Stimulated activated CD4-positive, alpha-beta T cell treated with anti-CD3 and anti-CD28 coated beads, Interleukin-15, amount 100 ng/mL, for 24 hours (primary cell): Measurements from ENCODE around the gene TP73.
A peak's percentile ranks its signal among the peaks of the same experiment; 100 is the strongest.

Experiments used
- DNase-seq: peaks from one replicate; pipeline ENCODE4 v3.0.0-alpha.2; 2020

The TP73 gene

GRCh38 chr1:3651930-3652547 is at the start of gene TP73:
Gene TP73, plus strand, starts transcription at chr1:3652516. Its CDS starts 29,850 bp downstream, at chr1:3682366.
- peak; percentile 20 for DNase-seq

GRCh38 chr1:3603156-3603555 is 49.2 kb upstream of the TP73 start:
- no peak for DNase-seq

GRCh38 chr1:3603571-3604467 is 48.5 kb upstream of the TP73 start:
- no peak for DNase-seq

- DNase-seq = no peak
Measured at GRCh38 chr1:3604468-3604974, 47.8 kb upstream of the TP73 start.

GRCh38 chr1:3604997-3605823 is 47.1 kb upstream of the TP73 start:
- DNase-seq = no peak

- DNase-seq = no peak
Measured at GRCh38 chr1:3606779-3607702, 45.3 kb upstream of the TP73 start.

- DNase-seq = no peak
Measured at GRCh38 chr1:3607703-3608065, 44.6 kb upstream of the TP73 start.

GRCh38 chr1:3608154-3608553 is 44.2 kb upstream of the TP73 start:
- no peak for DNase-seq

- DNase-seq = no peak
Measured at GRCh38 chr1:3609016-3609768, 43.1 kb upstream of the TP73 start.

- no peak for DNase-seq
Measured at GRCh38 chr1:3609769-3610526, 42.4 kb upstream of the TP73 start.

- DNase-seq = no peak
Measured at GRCh38 chr1:3610527-3611169, 41.7 kb upstream of the TP73 start.

GRCh38 chr1:3611170-3612019 is 40.9 kb upstream of the TP73 start, which contains the start of gene MEGF6:
Gene MEGF6, minus strand, starts transcription at chr1:3611508. Its CDS starts 240 bp downstream, at chr1:3611268.
- DNase-seq = peak; percentile 82

- no peak for DNase-seq
Measured at GRCh38 chr1:3612123-3612522, 40.2 kb upstream of the TP73 start.

- DNase-seq = no peak
Measured at GRCh38 chr1:3614755-3615742, 37.3 kb upstream of the TP73 start.

GRCh38 chr1:3616861-3617260 is 35.5 kb upstream of the TP73 start:
- no peak for DNase-seq

GRCh38 chr1:3617806-3618345 is 34.4 kb upstream of the TP73 start:
- DNase-seq = no peak

GRCh38 chr1:3618531-3618880 is 33.8 kb upstream of the TP73 start:
- no peak for DNase-seq
